Lower leg skin (tissue), 3 donors: ENCODE results near the gene SSR1.

Experiments used
- CTCF ChIP-seq, 3 donors: fragments of 450-650 bp; IDR thresholded peaks; one replicate each; pipeline ENCODE4 v1.5.1; 2016; ENCODE audit warnings: antibody characterized with exemption in 3 of 3, mild to moderate bottlenecking in 3 of 3, moderate library complexity in 2 of 3
- POLR2A ChIP-seq, 2 donors: fragments of 450-650 bp; IDR thresholded peaks; one replicate each; pipeline ENCODE4 v1.6.1; 2016 to 2017; ENCODE audit warnings: antibody characterized with exemption in 2 of 2, mild to moderate bottlenecking in 1 of 2, moderate library complexity in 1 of 2

DNA sequence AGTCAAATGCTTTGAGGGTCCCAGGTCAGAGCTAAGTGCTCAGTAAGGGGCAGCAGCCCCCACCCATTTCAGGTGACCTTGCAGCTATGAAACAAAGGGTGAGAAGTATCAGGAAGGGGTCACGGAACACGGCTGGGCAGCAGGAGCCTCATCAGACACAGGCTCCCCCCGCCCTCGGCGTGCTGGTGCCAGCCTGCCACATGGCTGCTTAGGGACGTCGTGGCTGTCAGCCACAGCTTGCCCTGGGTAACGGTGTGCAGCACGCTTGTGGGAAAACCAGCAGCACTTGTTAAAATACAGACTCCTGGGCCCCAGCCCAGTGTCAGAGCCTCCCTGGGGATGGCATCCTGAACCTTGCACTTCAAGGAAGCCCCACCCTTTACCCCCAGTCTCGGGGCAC lies 39.3 kb downstream of the SSR1 start:
- TF ChIP-seq CTCF (IDR thresholded peaks at IDR 0.05) = no peak
- no peak for TF ChIP-seq POLR2A (IDR thresholded peaks at IDR 0.05)
